Colonic mucosa (tissue), 4 donors: ENCODE measurements around the gene PDZD2. TPM values are rescaled to one million over a fixed set of nuclear protein-coding genes. Genes with fewer than 3 reads are reported as not detected.

Experiments
- DNase-seq: peaks from one replicate; pipeline ENCODE4 v3.0.0-alpha.2; 2020
- H3K27ac ChIP-seq: fragments of 200-600 bp; one replicate; pipeline ENCODE4 v1.8.0; 2021
- H3K27me3 ChIP-seq: fragments of 200-600 bp; one replicate; pipeline ENCODE4 v1.8.0; 2021
- H3K36me3 ChIP-seq: fragments of 200-600 bp; one replicate; pipeline ENCODE4 v1.8.0; 2021
- H3K4me1 ChIP-seq: fragments of 200-600 bp; one replicate; pipeline ENCODE4 v1.8.0; 2021; ENCODE audit warnings: mild to moderate bottlenecking
- H3K4me3 ChIP-seq: fragments of 200-600 bp; one replicate; pipeline ENCODE4 v1.8.0; 2021
- H3K9ac ChIP-seq, 2 donors: one replicate each; pipeline ENCODE4 v1.7.0; 2013; ENCODE audit warnings: control low read depth in 2 of 2, low read depth in 2 of 2, low read length in 2 of 2
- H3K9me3 ChIP-seq: fragments of 200-600 bp; one replicate; pipeline ENCODE4 v1.8.0; 2021
- CTCF ChIP-seq: fragments of 200-600 bp; IDR thresholded peaks from one replicate; pipeline ENCODE4 v1.8.0; 2022; ENCODE audit warnings: antibody characterized with exemption, mild to moderate bottlenecking
- intact Hi-C: fragments of 100-400 bp; cut with DNase I; formaldehyde crosslinking; loops from one replicate; pipeline ENCODE4 v1.14.1; 2022
- total RNA-seq, 2 donors: library from RNA; stranded (reverse); fragmentation: NEBNext Ultra II Directional in 1 of 2; extraction: Animal tissue kit (Norgen Biotek cat#: 25700) in 1 of 2; gene quantifications; one replicate each; pipeline ENCODE4 v1.2.1, GENCODE V29; 2021
- donor health status: healthy.
- donor health status: DM: no; HTN: no; CAD: no.
- donor health status: DM: no; HTN: no; CAD: no.

The PDZD2 gene
- total RNA-seq, 2 donors from 2014 or later: 1.8 to 2.3 TPM

- no peak for TF ChIP-seq CTCF
- Histone ChIP-seq H3K27me3 (peaks cover 17% of the 10 kb centered on the region), H3K4me1 (no peaks in the 10 kb centered on the region), H3K27ac (peak overlapping the region; percentile 44), H3K4me3 (peak overlapping the region; percentile 31), H3K36me3 (no peaks in the 10 kb centered on the region), H3K9ac (peak overlapping the region; percentile 24 to 26), H3K9me3 (no peaks in the 10 kb centered on the region)
- DNase-seq: no peak
- intact Hi-C loops: no loop called here
Observed at GRCh38 chr5:31855134-31856040, 216.5 kb downstream of the PDZD2 start.

- no peaks in the 10 kb centered on the region for H3K9me3 ChIP-seq
- intact Hi-C loops: no loop called here
Observed at GRCh38 chr5:31859096-31859495, 220.2 kb downstream of the PDZD2 start.

GRCh38 chr5:31860278-31860677 lies 221.3 kb downstream of the PDZD2 start:
- intact Hi-C loops: no loop called here
- Histone ChIP-seq H3K9me3 (no peaks in the 10 kb centered on the region), H3K27me3 (peaks cover 4% of the 10 kb centered on the region), H3K27ac (no peak overlapping the region), H3K9ac (no peak overlapping the region), H3K4me1 (no peaks in the 10 kb centered on the region), H3K36me3 (no peaks in the 10 kb centered on the region), H3K4me3 (no peak overlapping the region)
- no peak for TF ChIP-seq CTCF
- no peak for DNase-seq

More at GRCh38 chr5:31859096-31859495, 220.2 kb downstream of the PDZD2 start:
- H3K4me1 ChIP-seq: no peaks in the 10 kb centered on the region
- DNase-seq: no peak
- no peak overlapping the region for H3K4me3 ChIP-seq
- peaks cover 15% of the 10 kb centered on the region for H3K27me3 ChIP-seq
- H3K36me3 ChIP-seq: no peaks in the 10 kb centered on the region
- no peak overlapping the region for H3K9ac ChIP-seq
- TF ChIP-seq CTCF: no peak
- no peak overlapping the region for H3K27ac ChIP-seq

GRCh38 chr5:31860726-31861433 lies 221.9 kb downstream of the PDZD2 start:
- no peak for DNase-seq
- Histone ChIP-seq H3K27ac (no peak overlapping the region), H3K4me1 (no peaks in the 10 kb centered on the region), H3K27me3 (no peaks in the 10 kb centered on the region), H3K9me3 (no peaks in the 10 kb centered on the region), H3K4me3 (no peak overlapping the region), H3K36me3 (no peaks in the 10 kb centered on the region), H3K9ac (no peak overlapping the region)
- intact Hi-C loops: no loop called here
- TF ChIP-seq CTCF: no peak

GRCh38 chr5:31861601-31862000 lies 222.7 kb downstream of the PDZD2 start:
- DNase-seq: no peak
- Histone ChIP-seq H3K27ac (no peak overlapping the region), H3K4me1 (no peaks in the 10 kb centered on the region), H3K36me3 (no peaks in the 10 kb centered on the region), H3K9ac (no peak overlapping the region), H3K9me3 (no peaks in the 10 kb centered on the region), H3K27me3 (no peaks in the 10 kb centered on the region), H3K4me3 (no peak overlapping the region)
- no peak for TF ChIP-seq CTCF
- intact Hi-C loops: no loop called here
